Measurements from ENCODE around the gene SLC16A2. TPM values are rescaled to one million over a fixed set of nuclear protein-coding genes. Genes with fewer than 3 reads are reported as not detected.
A peak's percentile ranks its signal among the peaks of the same experiment; 100 is the strongest.

Gene SLC16A2
- total RNA-seq, 2 donors from 2014 or later, result 6.4 to 8.3 TPM

DNA sequence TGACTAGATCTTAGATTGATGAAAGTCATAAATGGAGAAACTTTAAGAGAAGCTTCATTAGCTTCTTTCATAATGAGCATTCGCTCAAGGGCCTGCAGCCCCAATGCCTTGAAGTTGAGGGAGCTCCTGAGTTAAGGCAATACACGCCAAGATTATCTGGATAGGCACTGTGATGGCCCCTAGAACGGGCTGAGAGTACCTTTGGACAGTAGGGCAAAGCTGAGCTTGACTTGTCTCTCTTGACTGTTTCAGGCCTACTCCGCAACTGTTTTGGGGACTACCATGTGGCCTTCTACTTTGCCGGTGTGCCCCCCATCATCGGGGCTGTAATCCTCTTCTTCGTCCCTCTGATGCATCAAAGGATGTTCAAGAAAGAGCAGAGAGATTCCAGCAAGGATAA is 109.8 kb downstream of the SLC16A2 start:
- peaks cover 0 to 5% of the 10 kb centered on the region in 2 donors for H3K4me1 ChIP-seq
- TF ChIP-seq, protein P1, sequence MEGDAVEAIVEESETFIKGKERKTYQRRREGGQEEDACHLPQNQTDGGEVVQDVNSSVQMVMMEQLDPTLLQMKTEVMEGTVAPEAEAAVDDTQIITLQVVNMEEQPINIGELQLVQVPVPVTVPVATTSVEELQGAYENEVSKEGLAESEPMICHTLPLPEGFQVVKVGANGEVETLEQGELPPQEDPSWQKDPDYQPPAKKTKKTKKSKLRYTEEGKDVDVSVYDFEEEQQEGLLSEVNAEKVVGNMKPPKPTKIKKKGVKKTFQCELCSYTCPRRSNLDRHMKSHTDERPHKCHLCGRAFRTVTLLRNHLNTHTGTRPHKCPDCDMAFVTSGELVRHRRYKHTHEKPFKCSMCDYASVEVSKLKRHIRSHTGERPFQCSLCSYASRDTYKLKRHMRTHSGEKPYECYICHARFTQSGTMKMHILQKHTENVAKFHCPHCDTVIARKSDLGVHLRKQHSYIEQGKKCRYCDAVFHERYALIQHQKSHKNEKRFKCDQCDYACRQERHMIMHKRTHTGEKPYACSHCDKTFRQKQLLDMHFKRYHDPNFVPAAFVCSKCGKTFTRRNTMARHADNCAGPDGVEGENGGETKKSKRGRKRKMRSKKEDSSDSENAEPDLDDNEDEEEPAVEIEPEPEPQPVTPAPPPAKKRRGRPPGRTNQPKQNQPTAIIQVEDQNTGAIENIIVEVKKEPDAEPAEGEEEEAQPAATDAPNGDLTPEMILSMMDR (IDR thresholded peaks at IDR 0.05), result no peak

DNA sequence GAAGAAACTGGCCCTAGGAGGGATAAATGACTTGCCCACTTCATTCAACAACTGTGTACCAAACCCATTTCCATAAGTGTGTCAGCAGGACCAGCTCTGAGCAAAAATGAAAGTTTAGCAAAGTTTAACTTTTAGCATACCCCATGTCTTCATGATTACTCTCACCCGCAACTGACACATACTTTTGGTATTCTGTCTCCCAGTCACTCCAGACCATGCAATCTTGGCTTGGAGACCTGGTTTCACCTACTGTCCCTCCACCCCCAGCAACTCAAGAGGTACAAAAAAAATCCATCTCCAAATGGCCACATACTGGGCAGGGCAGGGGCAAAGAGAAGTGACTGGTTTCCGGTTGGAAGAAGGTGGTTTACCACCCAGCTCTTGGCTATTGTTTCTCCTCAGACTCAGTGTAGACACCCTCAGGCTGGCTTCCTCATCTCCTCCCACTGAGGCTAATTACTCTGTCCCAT is 113.3 kb downstream of the SLC16A2 start:
- Histone ChIP-seq H3K4me1 (peaks cover 0 to 10% of the 10 kb centered on the region in 2 donors), H3K27ac (peak overlapping the region in 1 of 2 donors; percentile 92), H3K4me3 (no peak overlapping the region), H3K36me3 (no peaks in the 10 kb centered on the region), H3K27me3 (no peaks in the 10 kb centered on the region), H3K9me3 (no peaks in the 10 kb centered on the region)
- TF ChIP-seq, protein P1 (IDR thresholded peaks at IDR 0.05), result no peak
- no peak for DNase-seq (ENCODE audit: low spot score)

More for the DNA sequence above, 109.8 kb downstream of the SLC16A2 start:
- Histone ChIP-seq H3K27me3 (no peaks in the 10 kb centered on the region), H3K27ac (no peak overlapping the region), H3K9me3 (no peaks in the 10 kb centered on the region), H3K4me3 (no peak overlapping the region), H3K36me3 (no peaks in the 10 kb centered on the region)
- peak; percentile 26 for DNase-seq (ENCODE audit: low spot score)

DNA sequence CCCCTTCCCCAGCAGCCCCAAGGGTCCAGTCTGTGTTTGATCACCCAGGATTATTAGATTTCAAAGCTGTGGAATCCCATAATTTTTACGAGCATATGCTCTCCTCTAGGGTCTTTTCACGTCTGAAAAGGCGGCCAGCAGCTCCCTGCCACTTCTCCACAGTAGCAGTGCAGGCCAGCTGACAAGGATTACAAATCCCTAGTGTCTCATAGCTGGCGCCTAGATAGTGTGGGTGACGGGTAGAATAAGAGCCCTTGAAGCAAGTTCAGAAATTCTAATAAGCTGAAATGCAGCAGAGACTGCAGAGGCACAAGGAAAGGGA is 113.8 kb downstream of the SLC16A2 start:
- no peak for DNase-seq (ENCODE audit: low spot score)
- H3K4me3 ChIP-seq, result peak overlapping the region; percentile 36 to 49
- H3K4me1 ChIP-seq, result peaks cover 0 to 10% of the 10 kb centered on the region in 2 donors
- no peaks in the 10 kb centered on the region for H3K9me3 ChIP-seq
- no peaks in the 10 kb centered on the region for H3K27me3 ChIP-seq
- H3K36me3 ChIP-seq, result no peaks in the 10 kb centered on the region
- TF ChIP-seq, protein P1 (IDR thresholded peaks at IDR 0.05), result no peak
- peak overlapping the region; percentile 76 to 92 for H3K27ac ChIP-seq

DNA sequence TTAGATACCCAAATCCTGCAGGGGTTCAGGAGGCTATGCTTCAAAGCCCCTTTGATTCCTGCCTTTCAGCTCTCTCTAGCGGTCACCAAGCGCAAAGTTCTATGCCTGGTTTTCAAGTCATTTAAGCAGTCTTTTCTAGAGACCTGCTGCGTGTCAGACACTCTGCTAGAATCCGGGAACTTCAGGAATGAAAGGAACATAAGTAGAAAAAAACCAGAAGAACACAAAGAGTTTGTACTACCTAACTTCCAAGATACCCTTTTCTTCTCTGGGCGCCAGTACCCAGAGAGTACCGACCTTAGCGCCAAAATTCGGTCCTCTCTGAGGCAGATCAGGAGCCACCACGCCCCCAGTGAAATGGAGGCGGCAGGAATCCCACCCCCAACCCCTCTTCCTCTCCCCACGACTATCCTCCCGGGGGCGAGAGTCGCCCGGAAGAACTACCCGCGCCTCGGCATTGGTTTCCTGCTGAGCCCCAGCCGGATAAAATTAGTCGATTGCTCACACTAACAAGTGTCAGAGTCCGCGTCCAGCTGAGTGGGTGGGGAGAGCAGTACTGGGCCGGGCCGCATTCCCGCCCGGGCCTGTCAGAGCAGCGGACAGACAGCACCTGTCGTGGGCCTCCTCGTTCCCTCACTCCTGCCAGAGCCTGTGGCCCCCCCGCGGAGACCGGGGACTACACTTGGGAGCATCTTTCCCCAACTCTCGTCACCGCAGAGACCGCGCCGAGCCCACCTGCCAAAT is 114.3 kb downstream of the SLC16A2 start:
- no peaks in the 10 kb centered on the region for H3K9me3 ChIP-seq
- no peaks in the 10 kb centered on the region for H3K36me3 ChIP-seq
- TF ChIP-seq, protein P1 (IDR thresholded peaks at IDR 0.05), result peak in 1 of 2 donors; percentile 56
- H3K4me3 ChIP-seq, result peak overlapping the region; percentile 36 to 49
- H3K27ac ChIP-seq, result peak overlapping the region; percentile 76 to 92
- H3K27me3 ChIP-seq, result no peaks in the 10 kb centered on the region
- peak; percentile 82 for DNase-seq (ENCODE audit: low spot score)
- peaks cover 0 to 10% of the 10 kb centered on the region in 2 donors for H3K4me1 ChIP-seq

DNA sequence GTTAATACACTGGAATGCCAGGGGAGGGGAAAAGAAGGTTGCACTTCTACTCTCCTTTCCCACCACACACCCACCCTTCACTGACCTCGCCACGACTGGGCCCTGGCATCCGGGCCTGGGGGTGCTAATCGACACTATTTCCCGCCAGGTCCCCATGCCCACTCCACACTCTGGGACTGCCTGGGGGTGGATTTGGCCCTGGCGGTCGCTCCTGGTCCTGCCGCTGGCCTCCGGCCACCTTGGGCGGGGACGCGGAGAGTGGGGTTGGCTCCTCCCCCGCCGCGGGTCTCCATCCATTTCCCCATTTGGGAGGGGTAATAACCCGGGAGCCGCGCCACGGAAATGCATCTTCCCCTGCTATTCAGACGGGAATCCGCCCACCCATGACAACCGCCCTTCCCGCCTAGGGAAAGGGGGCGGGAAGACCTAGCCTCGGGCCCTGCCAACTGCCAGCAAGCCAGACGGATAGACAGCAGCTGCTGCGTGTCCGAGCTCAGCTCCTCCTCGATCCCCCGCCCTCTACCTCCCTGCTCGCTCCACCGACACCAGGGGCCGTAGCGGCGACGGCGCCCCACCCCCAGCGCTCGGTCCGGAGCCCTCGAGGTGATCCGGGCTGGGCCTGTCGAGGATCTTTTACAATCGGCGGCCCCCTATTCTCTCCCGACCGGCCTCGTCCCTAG is 115.0 kb downstream of the SLC16A2 start:
- H3K4me3 ChIP-seq, result peak overlapping the region; percentile 36 to 49
- H3K4me1 ChIP-seq, result peaks cover 0 to 10% of the 10 kb centered on the region in 2 donors
- H3K27me3 ChIP-seq, result no peaks in the 10 kb centered on the region
- H3K36me3 ChIP-seq, result no peaks in the 10 kb centered on the region
- no peaks in the 10 kb centered on the region for H3K9me3 ChIP-seq
- TF ChIP-seq, protein P1 (IDR thresholded peaks at IDR 0.05), result peak in 1 of 2 donors; percentile 44
- H3K27ac ChIP-seq, result peak overlapping the region; percentile 76 to 92
- DNase-seq (ENCODE audit: low spot score), result peak; percentile 89
